ENCODE measurements around the gene EFTUD2. TPM values are rescaled to one million over a fixed set of nuclear protein-coding genes. Genes with fewer than 3 reads are reported as not detected.

Gene EFTUD2
- total and polyA plus RNA-seq, 2 of the 8 experiments (the other 6 are each of a cell fraction or from before 2014, with no cell fraction given), result 118 to 195 TPM

DNA sequence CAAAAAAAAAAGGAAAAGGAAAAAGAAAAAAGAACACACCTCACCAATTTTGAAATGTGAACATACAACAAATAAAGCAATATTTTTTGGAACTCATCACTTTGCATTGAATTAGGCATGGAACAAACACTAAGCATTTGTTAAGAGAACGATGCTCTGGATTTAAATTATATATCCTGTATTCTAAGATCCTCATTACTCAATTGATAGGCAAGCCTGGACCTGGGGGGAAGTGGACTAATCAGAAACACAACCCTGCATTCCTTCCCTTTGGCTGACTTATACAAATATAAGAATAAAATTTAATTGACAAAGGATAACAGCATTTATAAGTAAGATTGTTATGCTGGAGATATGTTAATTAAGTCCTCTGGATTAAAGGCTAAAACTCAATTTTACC lies 71.4 kb downstream of the EFTUD2 start (continued):
- TF ChIP-seq RXRA (IDR thresholded peaks at IDR 0.05; ENCODE audit: insufficient read depth, low read depth, low read length), result no peak
